Anterior cingulate cortex (tissue), 58 donors: ENCODE results near the gene EFNB3.

Experiments used
- DNase-seq, 58 donors: peaks; one replicate each; lab custom pipeline; 2025; lab: John Stamatoyannopoulos, UW

EFNB3 gene, protein sequence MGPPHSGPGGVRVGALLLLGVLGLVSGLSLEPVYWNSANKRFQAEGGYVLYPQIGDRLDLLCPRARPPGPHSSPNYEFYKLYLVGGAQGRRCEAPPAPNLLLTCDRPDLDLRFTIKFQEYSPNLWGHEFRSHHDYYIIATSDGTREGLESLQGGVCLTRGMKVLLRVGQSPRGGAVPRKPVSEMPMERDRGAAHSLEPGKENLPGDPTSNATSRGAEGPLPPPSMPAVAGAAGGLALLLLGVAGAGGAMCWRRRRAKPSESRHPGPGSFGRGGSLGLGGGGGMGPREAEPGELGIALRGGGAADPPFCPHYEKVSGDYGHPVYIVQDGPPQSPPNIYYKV

DNA sequence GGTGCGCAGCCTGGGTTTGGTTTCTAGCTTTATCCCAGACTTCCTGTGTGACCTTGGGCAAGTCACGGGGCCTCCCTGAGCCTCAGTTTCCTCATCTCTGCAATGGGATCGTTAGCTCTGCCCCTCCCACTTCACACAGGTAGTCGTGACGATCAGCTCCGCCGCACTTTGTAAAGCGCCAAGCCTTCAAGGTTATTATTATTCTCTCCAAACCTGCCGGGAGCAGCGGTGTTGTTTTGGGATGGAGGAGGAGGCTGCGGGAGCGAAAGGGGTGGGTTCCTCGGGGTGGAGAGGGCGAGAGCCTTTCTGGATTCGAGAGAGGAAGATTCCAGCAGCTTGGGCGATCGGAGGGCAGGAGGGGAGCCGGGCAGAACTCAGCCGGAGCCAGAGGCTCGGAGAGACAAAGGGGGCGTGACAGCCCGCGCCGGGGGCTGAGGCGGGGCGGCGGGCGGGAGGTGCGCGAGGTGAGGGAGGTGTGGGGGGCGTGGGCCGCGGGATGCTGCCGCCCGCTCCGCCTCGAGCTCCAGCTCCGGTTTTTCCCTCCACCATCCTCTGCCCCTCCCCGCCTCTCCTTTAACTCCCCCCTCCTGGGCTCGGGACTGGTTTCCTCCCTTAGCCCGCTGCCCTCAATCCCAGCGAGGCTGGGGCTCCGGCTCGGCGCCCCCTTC lies at the start of gene EFNB3:
EFNB3 (plus strand) TSS at position 602 of the 668 bp plus-strand sequence. CDS start 397 bp downstream, outside the sequence.
- peak in 21 of 58 donors; percentile 7 to 73 (median 52) for DNase-seq

DNA sequence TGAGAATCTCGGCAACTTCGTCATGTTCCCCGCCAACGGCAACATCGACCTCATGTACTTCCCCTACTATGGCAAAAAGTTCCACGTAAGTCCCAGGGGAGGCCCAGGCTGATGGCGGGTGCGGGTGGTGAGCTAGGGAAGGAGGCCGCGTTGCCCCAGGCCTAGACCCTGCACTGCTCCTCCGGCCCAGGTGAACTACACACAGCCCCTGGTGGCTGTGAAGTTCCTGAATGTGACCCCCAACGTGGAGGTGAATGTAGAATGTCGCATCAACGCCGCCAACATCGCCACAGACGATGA lies 49.5 kb upstream of the EFNB3 start:
- DNase-seq: no peak

DNA sequence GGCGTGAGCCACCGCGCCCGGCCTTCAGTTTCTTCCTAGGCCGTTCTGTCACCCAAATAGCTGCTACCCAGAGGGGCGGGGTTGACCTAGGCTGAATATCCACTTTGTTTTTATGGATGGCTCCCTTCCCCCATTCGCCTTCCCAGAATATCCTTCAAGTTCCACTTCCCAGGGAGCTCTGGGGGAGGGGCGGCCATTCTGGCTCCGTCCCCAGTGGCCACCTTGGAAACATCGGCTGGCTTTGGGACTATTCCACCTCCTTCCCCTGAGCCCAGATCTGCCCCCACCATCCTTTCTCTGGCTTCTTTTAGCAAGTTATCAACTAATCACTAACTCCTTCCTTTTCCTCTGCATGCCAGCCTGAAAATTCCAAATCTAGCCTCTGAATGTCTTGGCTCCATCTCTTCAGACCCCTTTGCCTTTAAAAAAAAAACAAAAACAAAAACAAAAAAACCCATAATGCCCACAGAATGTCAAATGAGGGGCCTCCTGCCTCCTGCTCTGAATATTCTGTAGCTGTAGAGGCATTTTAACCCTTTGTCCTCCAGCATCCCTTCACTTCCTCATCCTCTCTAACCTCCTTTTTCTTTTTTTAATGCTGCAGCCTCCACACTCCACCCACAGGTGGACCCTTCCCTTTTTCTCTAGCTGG lies 47.9 kb upstream of the EFNB3 start:
- DNase-seq: peak in 52 of 58 donors; percentile 22 to 90 (median 66)

DNA sequence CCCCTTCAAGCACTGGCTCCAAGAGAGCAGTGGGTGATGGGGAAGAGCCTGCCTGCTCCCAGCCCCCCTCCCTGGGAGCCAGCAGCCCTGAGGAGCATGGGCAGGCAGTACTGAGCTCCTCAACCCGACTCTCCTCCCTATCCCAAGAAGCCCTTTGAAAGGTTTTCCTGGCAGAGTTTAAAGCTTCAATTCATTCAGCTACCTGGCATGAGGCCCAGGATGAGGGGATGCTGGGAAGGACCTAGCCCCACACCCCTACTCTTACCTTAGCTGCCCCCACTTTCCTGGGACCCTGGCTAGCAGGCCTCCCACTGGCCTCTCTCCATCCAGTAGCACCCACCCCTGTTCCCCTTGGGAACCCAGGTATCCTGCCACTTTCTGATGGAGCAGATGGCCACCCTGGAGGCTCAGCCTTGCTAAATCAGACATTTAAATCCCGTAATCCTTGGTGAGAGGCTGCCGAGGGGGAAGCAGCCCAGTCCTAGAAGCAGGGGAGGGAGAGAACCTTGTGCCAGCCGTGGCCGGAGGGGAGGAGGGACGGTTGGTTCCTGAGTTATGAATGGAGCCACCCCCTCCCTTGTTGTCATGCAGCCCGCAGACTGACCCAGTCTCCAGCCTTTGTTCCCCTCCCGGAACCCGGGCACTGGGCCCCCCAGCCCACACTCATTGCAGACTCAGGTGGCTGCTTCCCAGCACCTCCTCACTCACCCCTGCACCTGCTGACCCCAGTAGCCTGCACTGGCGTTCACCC lies 37.2 kb upstream of the EFNB3 start:
- DNase-seq: peak in 52 of 58 donors; percentile 21 to 93 (median 74)

DNA sequence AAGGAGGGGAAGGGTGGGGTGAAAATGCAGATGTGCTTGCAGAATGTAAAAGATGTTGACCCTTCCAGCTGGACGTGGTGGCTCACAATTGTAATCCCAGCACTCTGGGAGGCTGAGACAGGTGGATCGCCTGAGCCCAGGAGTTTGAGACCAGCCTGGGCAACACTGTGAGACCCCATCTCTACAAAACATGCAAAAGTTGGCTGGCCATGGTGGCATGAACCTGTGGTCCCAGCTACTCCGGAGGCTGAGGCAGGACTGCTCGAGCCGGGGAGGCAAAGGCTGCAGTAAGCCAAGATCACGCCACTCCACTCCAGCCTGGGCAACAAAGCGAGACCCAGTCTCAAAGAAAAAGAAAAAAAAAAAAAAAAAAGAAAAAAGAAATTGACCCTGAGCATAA lies 36.5 kb upstream of the EFNB3 start:
- no peak for DNase-seq

DNA sequence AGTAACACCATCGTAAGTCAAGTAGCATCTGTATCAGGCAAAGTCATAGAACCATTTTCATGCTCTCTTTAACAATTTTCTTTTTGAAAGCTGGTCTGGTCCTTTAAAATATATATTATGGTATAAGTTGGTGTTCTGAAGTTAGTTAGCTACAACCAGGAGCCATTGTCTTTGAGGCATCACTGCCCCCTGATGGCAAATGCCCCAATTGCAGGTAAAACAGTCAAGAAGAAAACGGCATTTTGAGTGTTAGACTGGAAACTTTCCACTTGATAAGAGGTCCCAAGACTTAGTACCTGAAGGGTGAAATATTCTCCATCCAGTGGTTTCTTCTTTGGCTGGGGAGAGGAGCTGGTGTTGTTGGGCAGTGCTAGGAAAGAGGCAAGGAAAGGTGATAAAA lies 31.8 kb upstream of the EFNB3 start:
- no peak for DNase-seq

DNA sequence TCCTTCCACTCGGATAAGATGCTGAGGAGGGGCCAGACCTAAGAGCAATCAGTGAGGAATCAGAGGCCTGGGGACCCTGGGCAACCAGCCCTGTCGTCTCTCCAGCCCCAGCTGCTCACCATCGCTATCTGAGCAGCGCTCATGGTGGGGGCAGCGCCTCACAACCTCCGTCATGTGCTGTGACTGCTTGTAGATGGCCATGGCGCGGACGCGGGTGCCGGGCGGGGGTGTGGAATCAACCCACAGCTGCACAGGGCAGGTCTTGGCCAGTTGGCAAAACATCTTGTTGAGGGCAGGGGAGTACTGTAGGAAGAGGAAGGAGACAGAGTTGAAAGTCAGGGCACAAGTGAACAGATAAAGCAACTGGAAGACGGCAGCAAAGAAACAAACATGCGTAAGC lies 30.1 kb upstream of the EFNB3 start:
- DNase-seq: no peak

DNA sequence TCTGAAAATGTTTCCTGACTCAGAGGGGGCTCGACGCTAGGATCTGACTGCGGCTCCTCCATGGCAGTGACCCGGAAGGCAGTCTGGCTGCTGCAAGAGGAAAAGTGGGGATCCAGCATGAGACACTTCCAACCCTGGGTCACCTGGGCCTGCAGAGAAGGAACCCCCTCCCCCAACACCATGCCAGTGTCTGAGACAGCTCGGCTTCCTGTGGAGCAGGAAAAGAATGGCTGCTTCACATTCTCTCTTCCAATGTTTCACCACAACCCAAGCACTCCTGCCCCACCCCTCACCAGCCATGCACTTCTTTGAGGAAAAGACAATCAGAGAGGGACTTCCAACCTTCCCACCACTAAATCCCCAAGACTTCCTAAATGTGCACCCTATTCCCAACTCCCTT lies 28.5 kb upstream of the EFNB3 start:
- DNase-seq: no peak

DNA sequence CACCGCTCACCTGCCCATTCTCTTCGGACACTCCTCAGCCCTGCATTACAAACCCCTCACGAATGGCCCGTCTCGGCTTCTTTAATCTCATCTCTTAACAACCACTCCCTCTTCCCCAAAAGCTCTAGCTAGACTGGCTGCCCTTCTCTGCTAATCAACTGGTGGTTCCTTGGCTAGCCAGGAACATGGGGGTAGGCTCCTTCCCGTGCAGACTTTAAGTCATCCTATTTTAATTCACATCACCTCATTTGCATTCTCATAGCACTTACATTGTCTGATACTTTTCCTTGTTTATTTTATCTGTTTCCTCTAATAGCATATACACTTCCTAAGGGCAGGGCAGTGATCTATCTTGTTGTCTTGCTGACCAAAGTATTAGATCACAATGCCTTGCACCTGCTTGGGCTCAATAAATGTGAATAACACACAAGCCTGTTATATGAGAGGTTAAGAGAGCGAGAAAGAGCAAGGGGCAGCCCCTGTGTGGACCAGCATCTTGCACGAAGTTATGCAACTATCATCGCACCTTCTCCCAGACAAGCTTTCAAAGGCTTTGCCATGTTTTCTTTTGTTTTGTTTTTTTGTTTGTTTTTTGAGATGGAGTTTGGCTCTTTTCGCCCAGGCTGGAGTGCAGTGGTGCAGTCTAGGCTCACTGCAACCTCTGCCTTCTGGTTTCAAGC lies 27.5 kb upstream of the EFNB3 start:
- no peak for DNase-seq

DNA sequence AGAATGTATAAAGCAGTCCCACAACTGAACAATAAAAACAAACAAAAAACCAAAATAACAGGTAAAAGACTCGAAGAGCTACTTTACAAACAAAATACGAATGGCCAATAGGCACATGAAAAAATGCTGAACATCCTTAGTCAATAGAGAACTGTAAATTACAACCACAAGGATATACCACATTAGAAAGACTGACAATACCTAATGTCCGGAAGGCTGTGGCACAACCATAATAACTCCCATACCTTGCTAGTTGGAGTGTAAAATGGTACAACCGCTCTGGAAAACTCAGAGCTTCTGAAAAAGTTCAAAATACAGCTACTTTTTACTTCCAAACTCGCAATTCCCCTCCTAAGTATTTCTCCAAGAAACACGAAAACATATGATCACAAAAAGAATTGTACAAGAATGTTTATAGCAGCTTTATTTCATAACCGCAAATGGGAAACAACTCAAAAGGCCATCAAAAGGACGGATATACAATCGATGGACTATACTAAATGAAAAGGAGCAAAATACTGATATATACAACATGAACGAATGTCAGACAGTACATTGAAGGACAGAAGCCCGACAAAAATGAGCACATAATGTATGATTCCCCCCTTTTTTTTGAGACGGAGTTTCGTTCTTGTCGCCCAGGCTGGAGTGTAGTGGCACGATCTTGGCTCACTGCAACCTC lies 20.0 kb upstream of the EFNB3 start:
- no peak for DNase-seq

DNA sequence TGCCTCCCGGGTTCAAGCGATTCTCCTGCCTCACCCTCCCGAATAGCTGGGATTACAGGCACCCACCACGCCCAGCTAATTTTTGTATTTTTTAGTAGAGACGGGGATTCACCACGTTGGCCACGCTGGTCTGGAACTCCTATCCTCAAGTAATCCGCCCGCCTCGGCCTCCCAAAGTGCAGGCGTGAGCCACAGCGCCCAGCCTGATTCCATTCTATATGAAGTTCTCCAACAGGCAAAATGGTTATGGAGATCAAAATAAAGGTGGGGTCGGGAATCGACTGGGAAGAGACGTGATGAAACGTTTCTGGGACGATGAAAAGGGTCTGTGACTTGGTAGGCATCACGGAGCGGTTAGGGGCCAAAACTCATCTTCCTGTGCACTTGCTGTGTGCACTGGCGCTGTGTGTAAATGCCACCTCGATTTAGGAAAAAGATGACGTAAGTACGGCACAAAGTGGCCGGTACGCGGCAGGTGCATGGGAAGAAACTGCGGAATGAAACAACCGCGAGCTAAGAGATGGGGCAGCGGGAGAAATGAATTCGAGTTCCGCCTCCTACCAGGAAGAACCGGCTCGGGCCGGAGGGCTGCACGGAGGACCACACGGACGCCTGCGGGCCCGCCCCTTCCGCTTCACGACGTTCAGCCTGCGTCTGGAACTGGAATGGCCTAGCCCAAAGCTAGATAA lies 19.3 kb upstream of the EFNB3 start:
- peak in 57 of 58 donors; percentile 52 to 94 (median 88) for DNase-seq

DNA sequence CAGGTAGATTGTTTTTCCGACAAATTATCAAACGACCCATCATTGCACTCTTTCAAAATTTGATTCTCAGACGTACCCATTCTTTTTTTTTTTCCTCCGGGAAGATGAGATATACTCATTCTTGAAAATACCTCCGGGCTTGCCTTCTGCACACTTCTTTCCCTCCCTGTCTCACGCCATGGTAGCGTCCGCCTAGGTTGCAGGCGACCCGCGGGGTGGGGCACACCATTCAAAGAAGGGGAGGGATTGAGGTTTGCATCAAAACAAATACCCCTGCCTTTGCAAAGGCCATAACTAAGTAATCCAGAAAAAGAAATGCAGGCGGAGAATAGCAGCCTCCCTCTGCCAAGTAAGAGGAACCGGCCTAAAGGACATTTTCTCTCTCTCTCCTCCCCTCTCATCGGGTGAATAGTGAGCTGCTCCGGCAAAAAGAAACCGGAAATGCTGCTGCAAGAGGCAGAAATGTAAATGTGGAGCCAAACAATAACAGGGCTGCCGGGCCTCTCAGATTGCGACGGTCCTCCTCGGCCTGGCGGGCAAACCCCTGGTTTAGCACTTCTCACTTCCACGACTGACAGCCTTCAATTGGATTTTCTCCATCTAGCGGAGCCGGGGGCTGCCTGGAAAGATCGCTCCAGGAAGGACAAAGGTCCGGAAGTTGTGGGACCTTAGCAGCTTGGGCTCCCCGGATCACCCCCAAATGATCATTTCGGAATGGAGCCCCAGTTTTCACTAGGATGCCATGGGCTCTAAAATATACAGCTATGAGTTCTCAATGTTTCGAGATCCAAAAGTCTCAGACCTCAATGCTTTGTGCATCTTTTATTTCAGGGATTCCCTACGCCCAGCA lies 18.6 kb upstream of the EFNB3 start:
- DNase-seq: peak in 56 of 58 donors; percentile 55 to 95 (median 82)

DNA sequence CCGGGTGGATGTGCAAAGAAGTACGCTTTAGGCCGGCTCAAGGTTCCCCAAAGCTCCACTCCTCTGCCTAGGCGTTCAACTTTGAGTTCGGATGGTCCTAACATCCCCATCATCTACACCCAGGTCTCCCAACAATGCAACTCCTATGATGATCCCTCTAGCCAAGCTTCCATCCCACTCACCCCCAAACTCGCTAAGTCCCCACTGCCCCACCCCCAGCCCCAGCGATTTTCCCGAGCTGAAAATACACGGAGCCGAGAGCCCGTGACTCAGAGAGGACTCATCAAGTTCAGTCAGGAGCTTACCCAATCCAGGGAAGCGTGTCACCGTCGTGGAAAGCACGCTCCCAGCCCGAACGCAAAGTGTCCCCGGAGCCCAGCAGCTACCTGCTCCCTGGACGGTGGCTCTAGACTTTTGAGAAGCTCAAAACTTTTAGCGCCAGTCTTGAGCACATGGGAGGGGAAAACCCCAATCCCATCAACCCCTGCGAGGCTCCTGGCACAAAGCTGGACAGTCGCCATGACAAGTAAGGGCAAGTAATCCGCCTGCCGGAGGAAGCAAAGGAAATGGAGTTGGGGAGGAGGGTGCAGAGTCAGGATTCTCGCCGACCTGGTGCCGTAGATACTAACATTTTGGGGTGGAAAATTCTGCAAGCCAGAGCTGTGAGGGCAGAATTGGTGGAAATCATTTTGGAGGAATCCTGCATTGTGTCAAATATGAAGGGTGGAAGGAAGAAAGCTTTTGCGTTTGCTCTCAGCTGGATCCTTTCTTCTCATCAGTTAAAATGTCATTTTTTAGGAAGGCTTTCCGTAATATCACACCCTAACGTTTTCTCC lies 17.7 kb upstream of the EFNB3 start, which contains the start of gene TP53:
TP53 (minus strand) TSS at position 419 of the 836 bp plus-strand sequence. CDS start 10,896 bp downstream, outside the sequence.
- DNase-seq: peak in 57 of 58 donors; percentile 20 to 93 (median 84)

DNA sequence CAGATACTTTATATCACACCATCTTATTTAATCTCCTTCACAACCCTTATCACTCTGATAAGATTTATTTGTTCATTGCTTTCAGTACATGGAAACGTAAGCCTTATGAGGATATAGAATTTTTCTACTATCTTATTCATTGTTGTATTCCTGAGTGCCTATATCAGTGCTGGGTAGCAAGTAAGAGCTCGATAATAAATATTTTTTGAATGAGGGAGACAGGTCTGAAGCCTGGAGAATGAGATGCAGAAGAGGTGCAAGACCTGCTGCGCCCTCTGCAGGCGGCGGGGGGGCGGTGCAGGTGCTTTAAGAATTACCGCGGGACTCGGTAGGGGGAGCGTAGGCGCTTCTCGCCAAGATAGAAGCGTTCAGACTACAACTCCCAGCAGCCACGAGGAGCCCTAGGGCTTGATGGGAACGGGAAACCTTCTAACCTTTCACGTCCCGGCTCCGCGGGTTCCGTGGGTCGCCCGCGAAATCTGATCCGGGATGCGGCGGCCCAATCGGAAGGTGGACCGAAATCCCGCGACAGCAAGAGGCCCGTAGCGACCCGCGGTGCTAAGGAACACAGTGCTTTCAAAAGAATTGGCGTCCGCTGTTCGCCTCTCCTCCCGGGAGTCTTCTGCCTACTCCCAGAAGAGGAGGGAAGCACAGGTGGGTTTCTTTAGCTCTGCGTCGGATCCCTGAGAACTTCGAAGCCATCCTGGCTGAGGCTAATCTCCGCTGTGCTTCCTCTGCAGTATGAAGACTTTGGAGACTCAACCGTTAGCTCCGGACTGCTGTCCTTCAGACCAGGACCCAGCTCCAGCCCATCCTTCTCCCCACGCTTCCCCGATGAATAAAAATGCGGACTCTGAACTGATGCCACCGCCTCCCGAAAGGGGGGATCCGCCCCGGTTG lies 16.8 kb upstream of the EFNB3 start, which contains the start of gene WRAP53:
WRAP53 (plus strand) TSS at position 570 of the 900 bp plus-strand sequence; CDS start at position 742, 172 bp downstream.
- DNase-seq: peak; percentile 82 to 99 (median 97)

DNA sequence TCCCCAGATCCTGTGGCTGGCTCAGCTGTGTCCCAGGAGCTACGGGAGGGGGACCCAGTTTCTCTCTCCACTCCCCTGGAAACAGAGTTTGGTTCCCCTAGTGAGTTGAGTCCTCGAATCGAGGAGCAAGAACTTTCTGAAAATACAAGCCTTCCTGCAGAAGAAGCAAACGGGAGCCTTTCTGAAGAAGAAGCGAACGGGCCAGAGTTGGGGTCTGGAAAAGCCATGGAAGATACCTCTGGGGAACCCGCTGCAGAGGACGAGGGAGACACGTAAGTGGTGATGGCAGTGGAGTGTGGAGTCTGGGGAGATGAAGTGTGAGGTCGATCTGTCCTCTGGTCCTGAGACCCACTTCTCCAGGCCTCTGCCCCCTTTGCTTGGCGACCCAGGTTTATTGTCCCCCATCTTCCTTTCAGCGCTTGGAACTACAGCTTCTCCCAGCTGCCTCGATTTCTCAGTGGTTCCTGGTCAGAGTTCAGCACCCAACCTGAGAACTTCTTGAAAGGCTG lies 16.1 kb upstream of the EFNB3 start:
- no peak for DNase-seq

DNA sequence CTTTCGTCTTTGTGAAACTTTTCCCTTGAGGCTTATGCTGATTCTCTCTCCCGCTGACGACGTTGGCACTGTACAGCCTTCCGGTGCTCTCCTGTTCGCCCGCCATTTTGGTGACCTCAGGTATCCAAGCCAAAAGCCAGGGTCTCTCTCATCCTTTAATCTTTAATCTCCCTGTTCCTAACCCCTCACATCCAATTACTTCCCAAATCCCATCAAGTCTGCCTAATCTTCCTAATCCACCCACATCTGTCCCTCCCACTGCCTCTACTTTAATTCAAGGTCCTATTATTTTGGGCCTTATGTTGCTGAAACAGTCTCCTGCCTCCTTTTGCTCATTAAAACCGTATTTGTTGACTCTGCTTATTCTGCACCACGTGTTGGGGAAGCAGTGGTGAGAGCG lies 9.4 kb upstream of the EFNB3 start:
- no peak for DNase-seq
